T-helper 2 cell treated with Interferon-gamma antibody and Interleukin-4, amounts not matched to agents 100 ng/mL and 5 ng/mL, for 36 hours (primary cell): ENCODE measurements around the gene ACTR3C. TPM values are rescaled to one million over a fixed set of nuclear protein-coding genes. Genes with fewer than 3 reads are reported as not detected.
"Not testable (repeated sequence)": the region's sequence is repeated elsewhere in the genome, so short reads cannot be mapped to it uniquely, and the experiment has no call there.

Experiments
- intact Hi-C: fragments of 100-400 bp; cut with micrococcal nuclease; formaldehyde crosslinking; loops from one replicate; pipeline ENCODE4 v1.15.1; 2023
- total RNA-seq: library from RNA; stranded (reverse); gene quantifications from 2 replicates; pipeline ENCODE4 v1.2.3, GENCODE V29; 2022

The ACTR3C gene
- total RNA-seq, 1 donor from 2014 or later = 11.0 TPM

GRCh38 chr7:150219941-150220658, 103.2 kb downstream of the ACTR3C start:
- intact Hi-C loops = not testable (repeated sequence)

- intact Hi-C loops = not testable (repeated sequence)
Measured at GRCh38 chr7:150206848-150207247, 116.5 kb downstream of the ACTR3C start.

- intact Hi-C loops = not testable (repeated sequence)
Measured at GRCh38 chr7:150205866-150206265, 117.5 kb downstream of the ACTR3C start.

GRCh38 chr7:150204577-150204976, 118.8 kb downstream of the ACTR3C start:
- intact Hi-C loops = not testable (repeated sequence)

GRCh38 chr7:150202894-150203293, 120.5 kb downstream of the ACTR3C start:
- intact Hi-C loops = not testable (repeated sequence)

Other genes starting within 250 kb of the ACTR3C start
- gene LRRC61, start 190 bp downstream of the ACTR3C start, total RNA-seq = 20.7 and 20.9 TPM in 2 replicates
- not detected in 2 replicates for gene RARRES2, start 18.1 kb upstream of the ACTR3C start, total RNA-seq
- 58.2 and 59.1 TPM in 2 replicates for gene REPIN1, start 45.3 kb upstream of the ACTR3C start, total RNA-seq
- gene ZNF775, start 55.8 kb upstream of the ACTR3C start, total RNA-seq = 4.2 and 4.8 TPM in 2 replicates
- gene GIMAP8, start 127.1 kb upstream of the ACTR3C start, total RNA-seq = 27.8 and 28.3 TPM in 2 replicates
- gene GIMAP7, start 191.3 kb upstream of the ACTR3C start, total RNA-seq = 188 and 191 TPM in 2 replicates
- gene GIMAP4, start 243.8 kb upstream of the ACTR3C start, total RNA-seq = 198 TPM in 2 replicates